IMR-90 (cell line): Measurements from ENCODE around the gene SGCE. TPM values are rescaled to one million over a fixed set of nuclear protein-coding genes. Genes with fewer than 3 reads are reported as not detected.

ENCODE experiments used
- ATAC-seq: fragments of 200-7000 bp; cut with Tn5 transposase; 2 replicates; pipeline ENCODE4 v1.9.1; 2020; ENCODE audit warnings: low read depth, mild to moderate bottlenecking, moderate library complexity
- BruUV-seq: library from RNA; stranded (reverse); fragments of 400-500 nt; replicated peaks from 2 replicates; lab custom pipeline; 2021; lab: Mats Ljungman, UMichigan
- CTCF ChIA-PET: fragments of 300-600 bp; formaldehyde crosslinking; extraction: SDS; loops from one replicate; lab custom pipeline; 2021; ENCODE audit warnings: antibody characterized with exemption; lab: Yijun Ruan, JAX
- POLR2A ChIA-PET: fragments of 300-600 bp; sonication (Branson Sonifier 250); formaldehyde crosslinking; loops from one replicate; lab custom pipeline; 2022; ENCODE audit warnings: antibody characterized with exemption; ENCODE audit not compliant: unreplicated experiment; lab: Charles Lee
- DNase-seq: peaks from one replicate; pipeline ENCODE4 v3.0.0; 2013
- H2AFZ ChIP-seq: replicated peaks from 2 replicates; pipeline ENCODE3; 2013; ENCODE audit warnings: low read length, mild to moderate bottlenecking; ENCODE audit not compliant: poor library complexity
- H2AK5ac ChIP-seq: 2 replicates; pipeline ENCODE4 v1.6.1; 2013; ENCODE audit warnings: low read depth, low read length, inconsistent platforms
- H2AK9ac ChIP-seq: replicated peaks from 2 replicates; pipeline ENCODE3; 2013; ENCODE audit warnings: mild to moderate bottlenecking, low read depth, low read length, moderate library complexity; ENCODE audit not compliant: poor library complexity
- H2BK120ac ChIP-seq: 2 replicates; pipeline ENCODE4 v1.6.1; 2013; ENCODE audit warnings: low read depth, low read length, inconsistent platforms
- H2BK15ac ChIP-seq: 3 replicates; pipeline ENCODE4 v1.6.1; 2013; ENCODE audit warnings: low read depth, low read length, inconsistent platforms
- H2BK20ac ChIP-seq: 2 replicates; pipeline ENCODE4 v1.6.1; 2013; ENCODE audit warnings: low read depth, mild to moderate bottlenecking, inconsistent platforms, low read length, moderate library complexity
- H2BK5ac ChIP-seq: 2 replicates; pipeline ENCODE4 v1.6.1; 2013; ENCODE audit warnings: mild to moderate bottlenecking, low read depth, low read length, inconsistent platforms; ENCODE audit not compliant: poor library complexity, severe bottlenecking
- H3K14ac ChIP-seq: replicated peaks from 2 replicates; pipeline ENCODE4 v1.6.1; 2013; ENCODE audit warnings: low read depth, low read length, inconsistent platforms
- H3K18ac ChIP-seq: 2 replicates; pipeline ENCODE4 v1.6.1; 2013; ENCODE audit warnings: low read depth, low read length, control low read depth
- H3K23ac ChIP-seq: 2 replicates; pipeline ENCODE4 v1.6.1; 2013; ENCODE audit warnings: low read depth, low read length, inconsistent platforms
- H3K27ac ChIP-seq: 2 replicates; pipeline ENCODE4 v1.5.1; 2013; ENCODE audit warnings: mild to moderate bottlenecking, control low read depth, low read length; ENCODE audit not compliant: insufficient read depth
- H3K27me3 ChIP-seq: 2 replicates; pipeline ENCODE4 v1.6.1; 2013; ENCODE audit warnings: low read length; ENCODE audit not compliant: control insufficient read depth, insufficient read depth
- H3K36me3 ChIP-seq: 2 replicates; pipeline ENCODE4 v1.6.1; 2013; ENCODE audit warnings: low read length, mixed read lengths; ENCODE audit not compliant: control insufficient read depth, insufficient read depth
- H3K4ac ChIP-seq: 2 replicates; pipeline ENCODE4 v1.6.1; 2013; ENCODE audit warnings: low read depth, low read length, inconsistent platforms
- H3K4me1 ChIP-seq: 2 replicates; pipeline ENCODE4 v1.6.1; 2013; ENCODE audit warnings: low read length, mixed read lengths; ENCODE audit not compliant: control insufficient read depth, insufficient read depth
- H3K4me2 ChIP-seq: 2 replicates; pipeline ENCODE4 v1.6.1; 2013; ENCODE audit warnings: low read depth, mild to moderate bottlenecking, control low read depth, low read length, moderate library complexity
- H3K4me3 ChIP-seq: 2 replicates; pipeline ENCODE4 v1.5.1; 2013; ENCODE audit warnings: low read depth, mild to moderate bottlenecking, control low read depth, low read length, moderate library complexity; ENCODE audit not compliant: insufficient read depth
- H3K56ac ChIP-seq: 2 replicates; pipeline ENCODE4 v1.6.1; 2013; ENCODE audit warnings: low read length, inconsistent platforms; ENCODE audit not compliant: insufficient read depth; ENCODE audit errors: extremely low read depth
- H3K79me1 ChIP-seq, 2 experiments: 2 replicates each; pipeline ENCODE4 v1.6.1; 2013; ENCODE audit warnings: low read length in 2 of 2, inconsistent platforms in 1 of 2, low read depth in 1 of 2
- H3K9ac ChIP-seq: 2 replicates; pipeline ENCODE4 v1.6.1; 2013; ENCODE audit warnings: low read depth, low read length, control low read depth
- H3K9me1 ChIP-seq: 2 replicates; pipeline ENCODE4 v1.6.1; 2013; ENCODE audit warnings: low read length, inconsistent platforms; ENCODE audit not compliant: insufficient read depth
- H3K9me3 ChIP-seq: 2 replicates; pipeline ENCODE4 v1.6.1; 2013; ENCODE audit warnings: low read length; ENCODE audit not compliant: control insufficient read depth, insufficient read depth
- H4K20me1 ChIP-seq: 2 replicates; pipeline ENCODE4 v1.6.1; 2013; ENCODE audit warnings: low read length, inconsistent platforms; ENCODE audit not compliant: insufficient read depth
- H4K5ac ChIP-seq: 2 replicates; pipeline ENCODE4 v1.6.1; 2013; ENCODE audit warnings: mild to moderate bottlenecking, low read depth, low read length, control low read depth
- H4K8ac ChIP-seq, 2 experiments: 2 replicates each; pipeline ENCODE4 v1.6.1; 2013; ENCODE audit warnings: low read depth in 2 of 2, low read length in 2 of 2, control low read depth in 1 of 2, inconsistent platforms in 1 of 2
- H4K91ac ChIP-seq: 2 replicates; pipeline ENCODE4 v1.6.1; 2013; ENCODE audit warnings: low read depth, low read length, inconsistent platforms; ENCODE audit not compliant: insufficient read depth
- CEBPB ChIP-seq: IDR thresholded peaks from 2 replicates; pipeline ENCODE4 v1.6.1; 2012; ENCODE audit warnings: low read depth, low read length, improper control_type of control experiment
- FOS ChIP-seq: fragments of 150-350 bp; IDR thresholded peaks from 2 replicates; pipeline ENCODE4 v1.6.1; 2016; ENCODE audit warnings: low read depth, low read length
- POLR2A ChIP-seq: IDR thresholded peaks from 2 replicates; pipeline ENCODE4 v1.6.1; 2012; ENCODE audit warnings: mild to moderate bottlenecking, low read depth, low read length
- WGBS, 2 experiments: methylation state at CpG; one replicate each; pipeline versions ENCODE4 v1.1.5 to v1.1.7; 2013; ENCODE audit warnings: missing lambda C conversion rate in 2 of 2; ENCODE audit not compliant: insufficient read length in 1 of 2; ENCODE audit errors: extremely low coverage in 2 of 2; 5-methylcytosine and 5-hydroxymethylcytosine counted together
- dilution Hi-C: fragments of 300-500 bp; cut with HindIII; formaldehyde crosslinking; loops from one replicate; pipeline ENCODE4 v1.14.3; 2018; ENCODE audit warnings: low sequenced_read_pairs; ENCODE audit not compliant: unreplicated experiment
- in situ Hi-C: fragments of 300-500 bp; cut with MboI; formaldehyde crosslinking; loops from 3 replicates; pipeline ENCODE4 v1.14.3; 2019; ENCODE audit warnings: low sequenced_read_pairs, inconsistent platforms, mixed read lengths
- intact Hi-C: fragments of 100-400 bp; cut with micrococcal nuclease; formaldehyde crosslinking; loops from 2 replicates; pipeline ENCODE4 v1.10.0; 2022
- polyA plus RNA-seq, 3 experiments: library from polyadenylated mRNA; depleted of rRNA; stranded (reverse); fragments of >200 nt; gene quantifications; 2 replicates each; pipeline ENCODE4 v1.2.3, GENCODE V29; 2012; ENCODE audit warnings: low replicate concordance in 1 of 3
- total RNA-seq: library from RNA; depleted of rRNA; stranded (reverse); fragments of >200 nt; gene quantifications from 2 replicates; pipeline ENCODE4 v1.2.3, GENCODE V29; 2012

Gene SGCE
- total and polyA plus RNA-seq, 2 of the 4 experiments (the other 2 are of a cell fraction) = 39.4 to 40.5 TPM

DNA sequence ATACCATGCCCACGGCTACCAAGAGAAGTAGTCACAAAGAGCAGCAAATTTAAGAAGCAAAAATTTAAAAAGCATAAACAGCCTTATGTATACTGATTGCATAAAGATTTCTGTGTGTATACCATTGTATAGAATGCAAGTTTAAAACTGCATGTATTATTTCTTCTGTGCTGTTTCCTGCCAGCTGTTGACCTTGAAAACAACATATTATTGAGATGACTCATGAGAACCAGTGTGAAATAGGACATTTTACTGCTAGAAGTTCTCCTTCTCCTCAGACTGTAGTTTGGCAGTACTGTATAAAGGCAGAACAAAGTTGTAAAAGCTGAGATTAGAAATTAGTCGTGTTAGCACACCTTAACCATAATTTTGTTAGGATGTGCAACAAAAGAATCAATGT lies 42.3 kb upstream of the SGCE start:
- Histone ChIP-seq H3K4me2 (peak overlapping the region; percentile 59; the same call in 1 of the 2 replicates), H3K27ac (no peak overlapping the region), H2BK5ac (peak overlapping the region; percentile 57), H3K56ac (no peak overlapping the region), H3K4me1 (peaks cover 1% of the 10 kb centered on the region), H3K14ac (no peak overlapping the region), H2BK20ac (no peak overlapping the region), H2BK120ac (0 out of 2 replicates have a peak overlapping the region, but pooled peaks have one; percentile 37), H4K8ac (no peak overlapping the region), H2BK15ac (no peak overlapping the region), H3K36me3 (no peaks in the 10 kb centered on the region), H3K4me3 (no peak overlapping the region), H4K5ac (no peak overlapping the region), H4K91ac (no peak overlapping the region), H3K9ac (no peak overlapping the region), H3K23ac (no peak overlapping the region), H3K9me1 (no peaks in the 10 kb centered on the region; the same call in 1 of the 2 replicates), H2AK5ac (no peak overlapping the region), H2AFZ (no peak overlapping the region), H3K9me3 (no peaks in the 10 kb centered on the region), H4K20me1 (no peaks in the 10 kb centered on the region), H3K79me1 (no peaks in the 10 kb centered on the region), H3K4ac (no peak overlapping the region), H2AK9ac (no peak overlapping the region), H3K18ac (no peak overlapping the region), H3K27me3 (no peaks in the 10 kb centered on the region)
- BruUV-seq = no TSS peak
- TF ChIP-seq POLR2A (no peak), FOS (peak; percentile 56; the same call in 1 of the 2 replicates), CEBPB (0 out of 2 replicates have a peak, but pooled peaks have one; percentile 7)
- ChIA-PET POLR2A (no interaction called here), CTCF (no interaction called here)
- intact Hi-C loops (no loop called here), dilution Hi-C loops (no loop called here), in situ Hi-C loops (no loop called here)
- WGBS, 2 experiments = no CpG with 5 or more reads among the region's 2 CpGs
- ATAC-seq (peak; percentile 60), DNase-seq (peak; percentile 84)
